ENCODE data around the gene CHST5. TPM values are rescaled to one million over a fixed set of nuclear protein-coding genes. Genes with fewer than 3 reads are reported as not detected.

Gene CHST5
- total RNA-seq, result not detected

- no peak for ATAC-seq (ENCODE audit: low read depth)
- Mint-ChIP-seq H3K27ac (no peak within 1 kb of the TSS), H3K9me3 (no peaks in the 10 kb centered on the region)
Observed at GRCh38 chr16:75535901-75536300, at the start of gene CHST5. TSS of gene CHST5 (minus strand) at chr16:75536108. CDS start at chr16:75530384, 5,724 bp downstream.

GRCh38 chr16:75584108-75584507 lies 48.2 kb upstream of the CHST5 start:
- DNase-seq (no peak), ATAC-seq (ENCODE audit: low read depth) (no peak)
- Mint-ChIP-seq H3K36me3 (peaks cover 3% of the 10 kb centered on the region), H3K27ac (no peak overlapping the region), H3K27me3 (no peaks in the 10 kb centered on the region), H3K4me1 (peaks cover 3% of the 10 kb centered on the region), H3K9me3 (no peaks in the 10 kb centered on the region), H3K4me3 (no peak overlapping the region)
- POLR2A ChIA-PET, result interaction anchor here (1.1 kb wide), 1 partner anchor 9 kb away, joined by 3 read pairs; no protein-coding TSS in a partner anchor

More at GRCh38 chr16:75535901-75536300, at the start of gene CHST5:
- DNase-seq, result no peak
- H3K4me1 Mint-ChIP-seq, result peaks cover 1% of the 10 kb centered on the region
- POLR2A ChIA-PET, result no interaction called here
- H3K27me3 Mint-ChIP-seq, result peaks cover 2% of the 10 kb centered on the region
- H3K36me3 Mint-ChIP-seq, result no peaks in the 10 kb centered on the region
- no peak within 1 kb of the TSS for H3K4me3 Mint-ChIP-seq

- H3K27me3 Mint-ChIP-seq, result no peaks in the 10 kb centered on the region
- H3K4me1 Mint-ChIP-seq, result peaks cover 5% of the 10 kb centered on the region
- ATAC-seq (ENCODE audit: low read depth), result no peak
- no peaks in the 10 kb centered on the region for H3K9me3 Mint-ChIP-seq
- DNase-seq, result no peak
- H3K36me3 Mint-ChIP-seq, result peaks cover 13% of the 10 kb centered on the region
- no peak overlapping the region for H3K4me3 Mint-ChIP-seq
- no peak overlapping the region for H3K27ac Mint-ChIP-seq
- POLR2A ChIA-PET, result interaction anchor here (0.6 kb wide), 1 partner anchor 1707 kb away, joined by 3 read pairs; no protein-coding TSS in a partner anchor
Observed at GRCh38 chr16:75579281-75579834, 43.5 kb upstream of the CHST5 start.

DNA sequence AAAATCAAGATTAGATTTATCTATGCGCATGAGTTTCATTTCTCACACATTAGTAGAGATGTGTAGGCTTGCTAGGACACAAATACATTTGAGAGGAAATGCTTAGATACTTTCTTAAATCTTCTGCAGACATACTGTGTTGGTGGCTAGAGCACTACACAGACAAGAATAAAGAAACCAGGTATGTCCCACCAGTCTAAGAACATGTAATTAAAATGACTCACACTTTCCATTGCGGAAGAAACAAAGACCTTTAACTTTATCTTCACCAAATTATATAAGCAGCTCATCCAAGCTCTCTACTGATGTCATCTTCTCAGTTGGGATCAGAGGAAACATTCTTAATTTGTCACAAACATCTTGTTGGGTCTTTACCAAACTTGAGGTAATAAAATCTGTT lies 42.8 kb upstream of the CHST5 start:
- H3K4me3 Mint-ChIP-seq, result no peak overlapping the region
- POLR2A ChIA-PET, result interaction anchor here (0.6 kb wide), 1 partner anchor 1706 kb away, joined by 3 read pairs; no protein-coding TSS in a partner anchor
- H3K9me3 Mint-ChIP-seq, result no peaks in the 10 kb centered on the region
- no peak overlapping the region for H3K27ac Mint-ChIP-seq
- H3K36me3 Mint-ChIP-seq, result peaks cover 13% of the 10 kb centered on the region
- DNase-seq, result no peak
- H3K4me1 Mint-ChIP-seq, result peaks cover 5% of the 10 kb centered on the region
- H3K27me3 Mint-ChIP-seq, result no peaks in the 10 kb centered on the region
- ATAC-seq (ENCODE audit: low read depth), result no peak

DNA sequence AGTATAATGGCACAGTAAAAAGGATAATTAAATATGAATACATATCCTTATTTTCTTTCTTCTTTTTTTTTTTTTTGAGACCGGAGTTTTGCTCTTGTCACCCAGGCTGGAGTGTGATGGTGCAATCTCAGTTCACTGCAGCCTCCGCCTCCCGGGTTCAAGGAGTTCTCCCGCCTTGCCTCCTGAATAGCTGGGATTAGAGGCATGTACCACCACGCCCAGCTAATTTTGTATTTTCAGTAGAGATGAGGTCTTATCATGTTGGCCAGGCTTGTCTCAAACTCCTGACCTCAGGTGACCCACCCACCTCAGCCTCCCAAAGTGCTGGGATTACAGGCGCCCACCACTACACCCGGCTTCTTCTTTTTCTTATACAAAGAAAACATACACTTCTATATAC lies 42.3 kb upstream of the CHST5 start:
- Mint-ChIP-seq H3K27ac (no peak overlapping the region), H3K9me3 (no peaks in the 10 kb centered on the region), H3K27me3 (no peaks in the 10 kb centered on the region), H3K36me3 (peaks cover 13% of the 10 kb centered on the region), H3K4me3 (no peak overlapping the region), H3K4me1 (peaks cover 5% of the 10 kb centered on the region)
- POLR2A ChIA-PET, result no interaction called here
- no peak for DNase-seq
- ATAC-seq (ENCODE audit: low read depth), result no peak

DNA sequence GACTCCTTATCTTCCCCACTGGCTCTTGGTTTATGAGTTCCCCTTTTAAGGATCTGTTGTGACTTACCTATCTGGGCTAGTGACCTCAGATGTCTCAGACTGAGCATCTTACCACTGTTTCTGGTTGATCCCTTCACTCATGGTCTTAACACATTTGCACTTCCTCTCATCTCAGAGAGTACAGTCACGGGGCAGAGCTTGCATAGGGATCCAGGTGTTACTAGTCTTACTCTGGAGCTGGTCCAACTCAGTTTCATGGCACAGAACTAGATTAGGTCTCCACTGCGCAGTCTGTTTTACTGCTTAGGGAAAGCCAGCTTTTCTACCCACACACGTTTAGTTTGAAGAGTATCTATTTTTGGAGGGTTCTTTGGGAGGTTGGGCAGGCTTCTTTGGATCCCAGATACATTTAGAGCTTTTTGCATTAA lies 40.5 kb upstream of the CHST5 start:
- H3K27ac Mint-ChIP-seq, result no peak overlapping the region
- H3K4me1 Mint-ChIP-seq, result peaks cover 5% of the 10 kb centered on the region
- peaks cover 13% of the 10 kb centered on the region for H3K36me3 Mint-ChIP-seq
- no peaks in the 10 kb centered on the region for H3K9me3 Mint-ChIP-seq
- ATAC-seq (ENCODE audit: low read depth) (no peak), DNase-seq (no peak)
- POLR2A ChIA-PET, result interaction anchor here (1.2 to 1.4 kb wide), 3 partner anchors 10 to 34 kb away, joined by 3 to 5 read pairs (median 3); partner anchors contain the start of gene GABARAPL2
- no peaks in the 10 kb centered on the region for H3K27me3 Mint-ChIP-seq
- no peak overlapping the region for H3K4me3 Mint-ChIP-seq

- POLR2A ChIA-PET, result interaction anchor here (1.2 to 1.4 kb wide), 4 partner anchors 8 to 34 kb away, joined by 3 to 5 read pairs (median 3); partner anchors contain the start of gene GABARAPL2
- Mint-ChIP-seq H3K4me1 (peaks cover 5% of the 10 kb centered on the region), H3K9me3 (no peaks in the 10 kb centered on the region), H3K36me3 (peaks cover 16% of the 10 kb centered on the region), H3K27ac (no peak overlapping the region), H3K27me3 (no peaks in the 10 kb centered on the region), H3K4me3 (no peak overlapping the region)
- no peak for ATAC-seq (ENCODE audit: low read depth)
- DNase-seq, result no peak
Observed at GRCh38 chr16:75575958-75576357, 40.0 kb upstream of the CHST5 start.

GRCh38 chr16:75573955-75574354 lies 38.0 kb upstream of the CHST5 start:
- Mint-ChIP-seq H3K4me1 (peaks cover 7% of the 10 kb centered on the region), H3K9me3 (no peaks in the 10 kb centered on the region), H3K27ac (no peak overlapping the region), H3K4me3 (no peak overlapping the region), H3K36me3 (peaks cover 14% of the 10 kb centered on the region), H3K27me3 (no peaks in the 10 kb centered on the region)
- DNase-seq (no peak), ATAC-seq (ENCODE audit: low read depth) (no peak)
- POLR2A ChIA-PET, result no interaction called here

GRCh38 chr16:75572864-75573542 lies 37.1 kb upstream of the CHST5 start:
- H3K4me1 Mint-ChIP-seq, result peaks cover 5% of the 10 kb centered on the region

DNA sequence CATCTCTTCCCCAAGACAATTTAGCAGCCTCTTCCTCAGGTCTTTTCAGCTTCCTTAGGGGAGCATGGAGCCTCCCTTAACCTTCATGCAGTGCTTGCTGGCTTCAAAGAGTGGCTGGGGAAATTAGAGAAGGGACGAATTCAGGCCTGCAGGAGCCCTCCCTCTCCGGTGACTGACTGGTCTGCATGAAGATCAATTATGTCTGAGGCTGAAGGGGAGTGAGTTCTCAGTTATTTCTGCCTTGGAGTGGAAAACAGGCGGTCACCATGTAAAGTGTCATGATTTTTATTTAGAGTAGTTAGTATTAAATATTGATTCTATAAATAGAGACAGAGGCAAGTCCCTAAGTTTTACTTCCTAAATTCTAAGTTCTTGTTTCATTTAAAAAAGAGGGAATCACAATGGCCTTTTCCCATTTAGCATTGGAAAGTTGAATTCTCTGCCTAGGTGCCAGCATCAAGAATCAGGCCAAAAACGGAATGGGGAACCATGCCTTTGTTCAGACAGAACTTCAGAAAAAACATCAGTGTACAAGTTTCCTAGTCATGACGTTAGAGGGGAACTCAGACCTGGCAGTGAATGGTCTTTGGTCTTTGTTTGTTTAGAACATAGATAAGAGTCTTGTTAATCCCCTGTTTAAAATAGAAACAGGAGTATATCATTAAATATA lies 34.6 kb upstream of the CHST5 start:
- Mint-ChIP-seq H3K36me3 (peaks cover 5% of the 10 kb centered on the region), H3K4me1 (peaks cover 10% of the 10 kb centered on the region), H3K9me3 (no peaks in the 10 kb centered on the region), H3K27ac (no peak overlapping the region), H3K4me3 (no peak overlapping the region), H3K27me3 (no peaks in the 10 kb centered on the region)
- DNase-seq, result no peak
- ATAC-seq (ENCODE audit: low read depth), result no peak
- POLR2A ChIA-PET, result no interaction called here

More at GRCh38 chr16:75572864-75573542, 37.1 kb upstream of the CHST5 start:
- no peaks in the 10 kb centered on the region for H3K9me3 Mint-ChIP-seq
- ATAC-seq (ENCODE audit: low read depth) (no peak), DNase-seq (no peak)
- H3K4me3 Mint-ChIP-seq, result no peak overlapping the region
- no peaks in the 10 kb centered on the region for H3K27me3 Mint-ChIP-seq
- no peak overlapping the region for H3K27ac Mint-ChIP-seq
- peaks cover 7% of the 10 kb centered on the region for H3K36me3 Mint-ChIP-seq
- POLR2A ChIA-PET, result no interaction called here

GRCh38 chr16:75567911-75568310 lies 32.0 kb upstream of the CHST5 start:
- no peak for DNase-seq
- Mint-ChIP-seq H3K36me3 (peaks cover 5% of the 10 kb centered on the region), H3K27ac (no peak overlapping the region), H3K4me3 (peak overlapping the region; percentile 93), H3K9me3 (no peaks in the 10 kb centered on the region), H3K27me3 (peaks cover 10% of the 10 kb centered on the region), H3K4me1 (peaks cover 18% of the 10 kb centered on the region)
- no peak for ATAC-seq (ENCODE audit: low read depth)
- POLR2A ChIA-PET, result interaction anchor here (0.8 to 4.7 kb wide), 2 partner anchors 18 to 55 kb away, joined by 3 to 22 read pairs; partner anchors contain the start of gene ADAT1

GRCh38 chr16:75566758-75567255 lies 30.9 kb upstream of the CHST5 start:
- peaks cover 5% of the 10 kb centered on the region for H3K36me3 Mint-ChIP-seq
- H3K27me3 Mint-ChIP-seq, result peaks cover 18% of the 10 kb centered on the region
- no peak for DNase-seq
- ATAC-seq (ENCODE audit: low read depth), result peak; percentile 3
- H3K9me3 Mint-ChIP-seq, result no peaks in the 10 kb centered on the region
- POLR2A ChIA-PET, result interaction anchor here (0.8 to 4.7 kb wide), 7 partner anchors 9 to 82 kb away, joined by 3 to 32 read pairs (median 5); partner anchors contain the start of genes ADAT1, KARS1, TERF2IP and TMEM231
- H3K4me1 Mint-ChIP-seq, result peaks cover 18% of the 10 kb centered on the region
- H3K27ac Mint-ChIP-seq, result peak overlapping the region; percentile 77
- peak overlapping the region; percentile 93 for H3K4me3 Mint-ChIP-seq
